HG02943 (cell line): Measurements from ENCODE around the gene EPHA4.

Source experiments
- ATAC-seq: cut with Tn5 transposase; IDR thresholded peaks from one replicate; pipeline ENCODE4 v1.9.1; 2021; ENCODE audit warnings: mild to moderate bottlenecking, low read depth, moderate library complexity; ENCODE audit not compliant: unreplicated experiment

Gene EPHA4

DNA sequence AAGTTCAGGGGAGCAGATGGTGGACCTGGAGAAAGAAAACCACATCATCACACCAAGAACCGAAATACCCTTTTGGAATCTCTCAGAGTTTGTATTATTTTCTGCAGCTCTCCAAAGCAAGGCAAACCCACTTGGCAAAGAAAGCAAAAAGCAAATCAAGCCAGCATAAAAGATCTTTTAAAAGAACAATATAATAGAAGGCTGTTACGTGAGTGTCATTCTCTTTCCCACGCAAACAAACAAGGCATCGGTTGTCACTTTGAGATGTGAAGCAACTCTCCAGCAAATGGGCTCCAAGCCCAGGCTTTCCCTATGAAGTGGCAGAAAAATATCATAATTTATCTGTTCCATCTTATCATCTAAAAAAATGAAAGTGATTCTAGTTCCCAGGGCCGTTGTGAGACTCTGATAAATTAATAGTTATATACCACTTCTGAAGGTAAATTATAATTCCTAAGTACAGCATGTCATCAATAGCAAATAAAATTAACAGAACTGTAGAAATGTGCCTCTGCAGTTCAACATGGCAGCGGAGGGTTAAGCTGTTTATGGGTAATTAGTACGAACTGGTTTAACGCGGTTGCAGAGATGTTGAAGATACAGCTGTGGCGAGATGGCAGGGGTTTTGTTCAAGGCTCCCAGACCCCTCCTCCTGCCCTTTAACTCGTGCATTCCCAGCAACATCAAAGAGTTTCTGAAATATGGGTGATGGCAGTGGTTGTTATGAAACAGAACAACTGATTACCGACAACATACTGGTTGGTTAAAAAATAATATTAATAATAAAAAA, 89.2 kb downstream of the EPHA4 start:
- no peak for ATAC-seq

DNA sequence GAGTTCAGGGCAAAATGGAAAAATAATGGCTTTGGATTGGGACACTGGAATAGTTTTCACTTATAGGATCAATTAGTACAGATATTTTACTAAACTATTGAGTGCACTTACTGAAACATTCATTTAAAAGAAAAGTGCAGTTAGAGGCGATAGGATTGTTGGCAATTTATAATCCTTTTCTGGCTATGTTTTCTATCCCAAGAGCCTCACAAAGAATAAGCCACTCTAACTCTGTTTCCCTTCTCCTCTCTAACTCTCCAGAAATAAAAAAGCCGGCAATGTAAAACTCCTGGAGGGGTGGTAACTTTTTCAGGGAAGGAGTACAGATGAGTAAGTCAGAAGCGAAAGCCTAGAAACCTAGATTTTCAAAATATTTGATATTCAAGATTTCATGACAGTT, 91.3 kb downstream of the EPHA4 start:
- no peak for ATAC-seq

DNA sequence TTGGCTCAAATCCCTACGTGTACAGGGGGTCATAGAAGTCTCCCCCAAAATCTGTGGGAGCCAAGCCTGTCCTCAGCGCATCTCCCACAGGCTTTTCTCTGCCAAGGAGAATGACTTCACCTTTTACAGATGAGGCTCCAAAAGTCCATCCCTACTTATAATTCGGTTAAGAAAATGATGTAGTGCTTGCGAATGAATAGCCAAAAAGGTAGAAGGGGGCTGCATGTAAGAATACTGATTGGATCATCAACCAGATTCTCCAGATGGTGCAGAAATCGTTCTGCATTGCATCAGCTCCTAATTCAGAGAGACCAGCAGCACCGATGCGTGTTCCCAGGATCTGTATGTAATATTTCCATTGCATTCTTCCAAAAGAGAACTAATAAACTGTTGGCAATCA, 91.9 kb downstream of the EPHA4 start:
- ATAC-seq: no peak

DNA sequence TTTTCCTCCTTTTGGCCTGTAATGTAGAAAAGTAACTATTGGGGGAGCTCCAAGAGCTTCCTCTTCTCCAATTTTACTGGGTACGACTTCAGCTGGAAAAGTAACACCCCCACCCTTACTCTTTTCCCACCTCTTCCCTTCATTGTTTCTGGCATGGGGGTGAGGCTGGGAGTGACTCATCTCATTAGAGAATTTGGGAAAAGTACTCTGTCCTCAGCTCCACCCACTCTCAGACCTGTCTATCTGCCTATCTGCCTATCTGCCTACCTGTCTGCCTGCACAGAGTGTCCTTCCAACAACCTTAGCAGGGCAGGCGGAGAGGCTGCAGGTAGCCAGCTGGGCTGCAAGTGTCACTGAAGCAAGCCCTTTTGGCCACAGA, 93.6 kb downstream of the EPHA4 start:
- no peak for ATAC-seq

DNA sequence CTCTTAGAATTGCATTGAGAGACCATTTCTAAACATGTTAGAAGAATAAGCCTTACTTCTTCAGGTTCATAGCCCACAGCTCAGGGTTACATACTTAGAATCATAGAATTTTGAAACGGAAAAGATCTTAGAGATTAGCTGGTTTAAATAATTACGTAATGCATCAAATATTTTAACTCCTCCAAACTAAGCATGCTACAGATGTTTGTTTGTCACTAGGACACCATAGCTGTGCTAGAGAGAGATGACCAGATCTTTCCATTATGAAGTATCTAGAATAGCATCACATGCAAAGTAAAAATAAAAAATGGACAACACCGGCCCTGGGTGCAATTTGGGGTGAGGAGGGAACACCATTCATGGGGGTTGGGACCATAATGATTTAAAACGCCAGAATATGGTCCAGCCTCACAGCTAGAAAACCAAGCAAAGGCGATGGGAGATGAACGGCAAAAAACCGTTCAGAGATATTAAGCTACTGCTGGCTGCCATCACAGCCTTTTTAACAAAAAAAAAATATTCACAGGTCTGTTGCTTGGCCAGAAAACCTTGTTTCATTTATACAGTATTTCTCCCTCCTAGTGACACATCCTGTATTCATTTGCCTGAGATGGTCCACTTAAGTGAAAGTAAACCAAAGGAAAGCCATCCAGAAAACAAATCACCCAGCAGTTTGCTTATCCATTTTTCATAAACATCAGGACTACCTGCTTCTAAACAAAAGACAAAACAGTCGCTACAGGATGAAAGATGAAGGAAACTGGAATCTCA, 94.2 kb downstream of the EPHA4 start:
- no peak for ATAC-seq

DNA sequence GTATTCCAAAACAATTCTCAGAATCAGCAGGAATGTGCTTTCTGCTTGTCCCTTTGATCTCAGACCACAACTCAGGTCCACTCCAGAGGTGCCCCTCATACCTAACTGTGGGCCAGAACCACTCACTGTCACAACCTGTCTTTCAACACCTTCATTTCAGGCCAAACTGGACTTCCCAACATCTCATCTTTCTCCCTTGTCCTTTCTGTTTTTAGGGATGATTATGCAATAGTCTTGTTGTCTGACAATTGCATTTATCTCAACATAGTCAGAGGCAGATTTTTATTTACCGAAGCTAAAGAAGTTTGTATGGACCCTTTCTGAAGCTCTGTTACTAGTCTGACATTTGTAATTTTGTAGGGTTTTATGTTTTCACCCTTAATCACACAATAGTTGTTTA, 95.9 kb downstream of the EPHA4 start:
- no peak for ATAC-seq

DNA sequence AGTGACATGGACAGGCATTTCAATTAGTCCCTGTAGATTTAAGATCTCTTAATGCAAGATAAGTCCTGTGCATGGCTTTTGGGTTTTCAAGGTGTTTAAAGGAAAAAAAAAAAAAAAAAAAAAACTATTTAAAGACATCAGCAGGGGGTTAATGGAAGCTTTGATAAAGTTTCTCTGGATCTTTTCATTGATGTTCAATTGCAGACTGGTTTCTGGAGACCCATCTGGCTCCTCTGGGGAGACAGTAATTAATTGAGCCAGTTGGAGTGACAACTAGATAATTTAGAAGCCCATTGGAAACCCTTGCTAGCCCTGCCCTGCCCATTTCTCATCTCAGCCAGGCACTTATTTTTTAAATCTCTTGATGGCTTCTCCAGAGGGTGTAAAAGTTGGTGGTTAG, 98.7 kb downstream of the EPHA4 start:
- ATAC-seq: no peak

DNA sequence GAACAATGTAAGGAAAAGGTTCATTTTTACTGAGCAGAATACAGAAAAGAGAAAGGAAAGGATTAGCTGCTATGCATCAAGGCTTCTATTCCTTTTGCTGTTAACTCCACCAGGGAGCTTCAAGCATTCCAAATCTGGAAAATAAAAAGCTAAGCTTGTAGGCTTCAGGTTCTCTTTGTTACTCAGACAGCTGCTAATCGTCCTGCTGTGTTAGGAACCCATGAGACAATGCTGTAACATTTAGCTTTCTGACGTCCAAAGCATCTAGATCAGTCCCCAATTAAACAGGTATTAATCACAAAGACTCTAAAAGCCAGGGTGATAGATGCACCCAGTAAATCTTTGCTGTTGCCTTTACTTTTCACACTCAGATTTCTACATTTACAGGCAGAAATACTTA, 103.8 kb downstream of the EPHA4 start:
- no peak for ATAC-seq

DNA sequence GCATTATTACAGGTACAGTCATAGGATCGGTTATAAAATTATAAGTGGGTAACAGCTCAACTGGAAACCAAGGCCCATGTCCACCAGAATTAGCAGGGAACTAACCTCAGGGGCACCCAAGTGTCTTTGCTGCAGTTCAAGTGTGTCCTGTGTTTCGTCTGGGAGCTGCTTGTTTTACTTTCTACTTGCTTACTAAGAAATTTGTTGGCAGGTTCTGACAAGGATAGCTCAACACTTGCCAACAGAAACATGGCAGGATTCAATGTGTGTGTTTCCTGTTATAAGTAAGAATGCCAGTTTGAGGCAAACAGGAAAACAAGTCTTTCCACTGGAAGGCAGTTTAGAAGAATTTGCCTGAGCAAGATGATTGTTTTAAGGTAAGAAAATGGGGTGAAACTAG, 104.5 kb downstream of the EPHA4 start:
- ATAC-seq: no peak

DNA sequence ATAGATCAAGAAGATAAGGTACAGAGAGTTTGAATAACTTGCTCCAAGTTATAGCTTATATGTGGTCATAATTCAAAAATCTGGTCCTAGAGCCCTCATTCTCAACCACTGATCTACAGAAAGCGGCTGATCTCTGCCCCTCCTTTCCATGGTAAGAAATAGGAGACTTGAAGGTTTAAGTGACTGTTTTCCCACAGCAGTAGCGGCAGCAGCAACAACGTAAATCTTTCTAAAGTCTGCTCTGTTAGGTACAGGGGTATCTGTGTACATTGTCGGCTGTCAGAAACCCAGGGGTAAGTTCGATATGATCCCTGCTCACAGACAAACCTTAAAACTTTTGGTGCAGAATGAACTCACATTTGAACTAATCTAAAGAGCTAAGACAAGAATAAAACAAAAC, 105.4 kb downstream of the EPHA4 start:
- no peak for ATAC-seq

DNA sequence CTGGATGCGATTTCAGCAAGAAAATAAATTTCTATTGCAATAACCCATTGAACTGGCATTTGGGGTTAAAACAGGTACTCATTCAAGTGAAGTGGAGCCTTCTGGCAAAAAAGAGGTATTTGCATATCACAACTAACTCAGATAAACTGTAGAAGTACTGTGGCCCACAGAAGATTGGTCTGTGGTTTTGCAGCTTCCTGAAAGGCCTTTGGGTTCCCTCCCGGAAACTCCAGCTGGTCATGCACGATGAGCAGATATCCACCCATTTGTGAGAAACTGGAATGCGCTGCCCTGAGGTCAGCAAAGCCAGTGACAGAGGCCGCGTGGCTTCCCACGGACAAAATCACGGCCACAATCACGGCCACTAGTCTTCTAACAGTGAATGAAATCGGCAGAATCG, 106.3 kb downstream of the EPHA4 start:
- ATAC-seq: peak; percentile 83

DNA sequence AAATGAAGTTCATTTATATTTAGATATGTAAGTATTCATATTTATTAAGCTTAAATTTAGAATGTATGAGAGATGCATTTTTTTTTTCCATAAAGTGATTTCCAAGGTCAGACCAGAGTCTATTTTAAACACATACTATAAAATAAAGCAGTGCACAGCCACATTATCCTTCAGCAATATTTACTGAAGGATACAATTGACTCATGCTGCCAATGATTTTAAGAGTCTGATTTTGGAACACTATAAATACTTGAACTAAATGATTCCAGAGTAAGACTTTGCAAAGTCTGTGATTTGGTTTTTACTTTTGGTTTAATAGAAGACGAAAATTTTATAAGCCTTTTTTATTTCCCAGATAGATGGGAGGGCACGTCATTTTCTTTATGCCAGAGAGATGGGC, 107.1 kb downstream of the EPHA4 start:
- no peak for ATAC-seq

DNA sequence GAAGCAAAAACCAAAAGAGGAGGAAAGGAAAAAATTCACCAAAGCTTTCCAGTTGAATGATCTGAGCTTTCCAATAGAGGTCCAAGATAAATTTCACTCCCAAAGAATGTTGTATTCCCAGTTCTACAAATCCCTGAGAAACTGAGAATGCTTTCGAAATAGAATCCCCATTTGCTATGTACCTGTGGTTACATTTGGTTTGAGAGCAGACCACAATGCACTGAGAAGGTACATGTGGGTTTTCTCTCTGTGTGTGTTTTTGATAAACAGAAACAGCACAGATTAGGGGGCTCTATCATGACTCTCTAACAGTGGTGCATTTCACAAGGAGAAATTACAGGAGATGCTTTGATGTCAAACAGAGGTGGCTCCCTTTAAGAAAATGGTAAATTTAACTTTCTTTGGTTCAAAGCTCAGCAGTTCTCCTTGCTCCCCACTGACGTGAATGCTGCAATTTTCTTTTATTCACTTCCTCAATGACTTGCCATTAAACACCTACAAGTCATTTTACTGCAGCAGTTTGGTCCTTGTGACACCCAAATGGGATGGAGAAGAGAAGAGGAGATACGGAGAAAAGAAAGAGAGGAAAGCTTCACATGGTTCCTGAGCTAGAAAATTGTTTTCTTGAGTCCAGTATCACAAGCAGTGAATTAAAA, 108.7 kb downstream of the EPHA4 start:
- no peak for ATAC-seq

DNA sequence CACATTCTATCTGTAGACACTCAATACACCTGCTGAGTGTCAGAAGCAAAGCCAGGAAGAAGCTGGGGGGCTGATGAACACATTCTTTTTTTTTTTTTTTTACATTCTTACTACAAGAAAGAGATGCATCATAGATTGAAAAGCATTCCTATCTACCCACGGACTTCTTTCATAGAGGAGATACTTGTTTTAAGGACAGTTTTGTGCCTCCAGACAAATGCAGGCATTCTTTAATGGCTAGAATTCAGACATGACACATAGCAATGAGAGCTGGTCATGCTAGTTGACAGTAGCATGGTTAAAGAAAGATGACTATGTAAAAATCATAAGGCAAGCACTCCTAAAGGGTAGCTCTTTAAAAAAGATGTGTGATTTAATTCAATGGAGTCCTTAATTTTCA, 110.2 kb downstream of the EPHA4 start:
- no peak for ATAC-seq

DNA sequence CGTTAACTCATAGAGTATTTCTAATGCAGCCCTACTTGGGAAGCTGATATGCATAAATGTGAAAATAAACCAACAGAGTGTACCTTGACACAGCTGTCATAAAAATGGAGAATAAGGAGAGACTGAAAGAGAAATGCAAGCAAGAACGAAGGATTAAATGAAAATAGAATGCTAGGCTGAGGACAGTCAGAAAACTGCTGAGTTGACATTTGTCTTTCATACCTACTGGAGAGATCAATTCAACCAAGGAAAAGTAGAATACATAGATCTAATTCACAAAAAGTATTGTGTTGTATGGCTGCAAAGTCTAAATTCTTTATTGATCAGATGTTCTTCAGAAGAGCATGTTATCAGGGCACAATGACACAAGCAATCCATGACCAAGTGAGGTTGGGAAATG, 112.0 kb downstream of the EPHA4 start:
- ATAC-seq: no peak

DNA sequence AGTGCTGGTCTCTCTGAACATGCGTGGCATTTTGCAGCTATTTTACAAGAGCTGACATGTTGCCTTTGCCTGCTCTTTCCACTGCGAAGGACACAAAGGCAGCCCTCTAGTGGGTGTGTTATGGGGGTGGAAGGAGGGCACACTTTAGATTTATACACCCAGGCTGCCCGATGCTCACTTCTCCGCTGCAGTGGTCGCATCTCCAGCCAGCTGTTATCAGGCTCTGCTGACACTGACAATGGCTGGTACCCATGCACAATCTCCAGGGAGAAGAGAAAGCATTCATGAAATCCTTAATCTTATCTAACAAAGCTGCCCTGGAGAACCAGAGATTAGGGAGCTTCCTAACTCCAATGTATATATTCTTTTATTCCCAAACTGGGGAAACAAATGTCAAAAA, 113.5 kb downstream of the EPHA4 start:
- ATAC-seq: no peak

DNA sequence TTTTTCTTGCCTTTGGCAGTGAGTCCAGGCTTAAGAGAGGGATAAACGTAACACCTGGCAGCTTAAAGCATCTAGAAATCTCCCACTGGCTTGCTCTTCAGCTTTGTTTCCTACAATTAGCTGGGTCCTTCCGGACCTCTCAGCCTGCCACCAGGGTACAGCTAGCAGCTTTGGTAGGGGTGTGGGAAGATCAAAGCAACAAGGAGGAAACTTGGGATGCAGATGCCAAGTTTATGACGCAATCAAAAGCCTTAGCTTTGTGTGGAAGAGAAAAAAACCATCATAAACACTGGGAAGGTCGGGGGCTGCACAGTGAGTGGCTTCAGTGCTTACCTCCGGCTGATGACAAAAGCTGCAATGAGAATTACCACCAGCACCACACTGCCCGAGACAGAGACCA, 116.9 kb downstream of the EPHA4 start:
- ATAC-seq: no peak

DNA sequence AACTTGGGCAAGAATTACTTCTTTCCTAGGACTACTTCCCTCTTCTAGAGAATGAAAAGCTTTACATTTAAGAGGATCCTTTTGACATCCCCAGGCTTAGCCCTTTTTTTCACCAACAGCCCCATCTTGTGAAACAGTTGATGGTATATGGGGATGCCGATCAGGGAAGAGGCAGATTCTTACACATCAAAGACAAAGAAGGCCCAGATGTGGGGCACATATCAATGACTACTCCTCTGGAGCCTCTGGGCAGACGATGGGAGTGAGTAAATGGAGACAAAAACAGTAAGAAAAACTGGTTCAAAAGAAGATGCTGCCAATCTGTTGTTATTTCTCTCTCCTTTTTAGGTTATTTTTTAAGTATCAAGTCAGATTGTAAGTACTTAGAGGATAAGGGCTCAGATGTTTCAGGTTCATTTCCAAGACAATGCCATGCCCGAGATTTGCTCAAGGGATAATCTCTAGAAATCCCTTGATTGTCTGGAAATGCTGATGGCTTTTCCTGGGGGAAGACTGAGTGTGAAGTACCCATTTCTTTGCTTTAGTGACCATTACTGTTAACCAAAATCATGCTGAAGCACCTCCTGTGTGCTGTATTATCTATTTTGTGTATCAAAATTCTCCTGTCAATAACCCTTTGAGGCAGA, 117.5 kb downstream of the EPHA4 start:
- ATAC-seq: no peak

DNA sequence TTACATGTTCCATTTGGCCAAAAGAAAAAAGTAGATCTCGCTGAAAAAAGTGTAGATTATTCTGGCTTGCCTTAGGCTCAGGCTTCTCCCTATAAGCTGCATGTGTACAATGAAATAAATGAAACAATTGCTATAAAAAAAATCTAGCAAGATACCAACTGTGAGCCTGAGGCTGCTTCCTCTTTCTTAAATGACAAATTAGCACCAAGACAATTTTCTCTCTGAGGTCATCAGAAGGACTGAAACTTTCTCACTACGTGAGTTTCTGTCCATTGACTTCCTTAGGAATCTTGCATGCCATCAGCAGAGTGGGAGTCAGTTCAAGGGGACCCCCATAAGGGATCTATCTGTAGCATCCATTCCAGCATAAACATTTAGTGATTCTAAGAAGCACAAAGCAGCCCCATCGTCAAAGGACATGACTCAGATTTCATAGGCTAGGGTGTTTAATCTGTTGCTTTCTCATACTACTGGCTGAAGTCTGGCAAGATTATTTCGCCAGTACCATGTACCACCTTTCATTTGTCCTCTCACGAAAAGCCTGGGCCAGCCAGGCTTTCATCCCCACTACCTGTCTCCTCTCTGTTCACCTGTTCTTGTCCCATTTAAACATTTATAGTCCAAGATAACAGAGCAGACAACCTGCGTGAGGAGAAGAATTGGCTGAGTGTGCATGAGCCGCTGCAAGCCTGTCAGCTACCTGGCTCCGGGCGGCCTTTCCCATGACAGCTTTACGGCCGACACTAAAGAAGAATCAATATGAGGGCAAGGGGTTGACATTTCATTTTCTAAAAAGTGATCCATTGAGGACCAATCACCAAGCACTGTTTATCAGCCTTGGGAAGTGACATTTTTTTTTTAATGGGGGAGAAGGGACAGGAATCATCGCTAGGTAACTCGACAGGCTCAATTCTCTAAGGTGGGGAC, 120.0 kb downstream of the EPHA4 start:
- ATAC-seq: no peak

DNA sequence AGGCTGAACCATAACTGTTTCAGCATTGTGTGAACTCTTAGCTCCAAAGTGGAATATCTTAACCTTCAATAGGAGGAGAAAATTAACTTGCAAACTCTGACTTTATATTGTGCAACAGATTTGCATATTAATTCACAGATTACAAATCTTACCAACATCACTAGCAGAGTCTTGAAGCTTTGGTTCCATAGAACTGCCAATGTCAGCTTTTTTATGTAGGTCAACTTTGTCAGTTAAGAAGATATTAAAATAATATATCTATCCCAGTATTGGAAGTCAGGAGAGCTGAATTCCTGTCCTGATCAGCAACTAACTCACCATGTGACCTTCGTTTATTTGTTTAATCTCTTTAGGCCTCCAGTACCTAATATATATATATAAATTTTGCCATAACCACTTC, 121.8 kb downstream of the EPHA4 start:
- no peak for ATAC-seq
